Skeletal muscle satellite cell (primary cell): ENCODE measurements around the gene RNU6-7.
A peak's percentile ranks its signal among the peaks of the same experiment; 100 is the strongest.

Source experiments
- H3K27me3 ChIP-seq: 2 replicates; pipeline ENCODE4 v1.7.0; 2013; ENCODE audit warnings: low read length; ENCODE audit not compliant: control insufficient read depth, insufficient read depth
- H3K36me3 ChIP-seq: 2 replicates; pipeline ENCODE4 v1.7.0; 2013; ENCODE audit warnings: mild to moderate bottlenecking, control low read depth, low read length; ENCODE audit not compliant: insufficient read depth
- H3K4me1 ChIP-seq: 2 replicates; pipeline ENCODE4 v1.7.0; 2013; ENCODE audit warnings: low read length; ENCODE audit not compliant: control insufficient read depth, insufficient read depth
- H3K4me2 ChIP-seq: 2 replicates; pipeline ENCODE4 v1.7.0; 2013; ENCODE audit warnings: mild to moderate bottlenecking, low read length
- H3K4me3 ChIP-seq: 2 replicates; pipeline ENCODE4 v1.7.0; 2013; ENCODE audit warnings: low read length
- H3K9ac ChIP-seq: 2 replicates; pipeline ENCODE4 v1.7.0; 2013; ENCODE audit warnings: mild to moderate bottlenecking, low read depth, low read length, moderate library complexity
- H3K9me3 ChIP-seq: replicated peaks from 2 replicates; pipeline ENCODE4 v1.7.0; 2013; ENCODE audit warnings: mild to moderate bottlenecking, control low read depth, low read length

Gene RNU6-7

GRCh38 chr14:32192712-32193373 lies 9.0 kb upstream of the RNU6-7 start:
- Histone ChIP-seq H3K9me3 (no peaks in the 10 kb centered on the region), H3K4me1 (no peaks in the 10 kb centered on the region), H3K9ac (no peak overlapping the region), H3K27me3 (peaks cover 6% of the 10 kb centered on the region), H3K4me3 (no peak overlapping the region), H3K36me3 (no peaks in the 10 kb centered on the region), H3K4me2 (no peak overlapping the region)

- Histone ChIP-seq H3K4me3 (no peak overlapping the region), H3K36me3 (no peaks in the 10 kb centered on the region)
Measured at GRCh38 chr14:32193532-32193931, 8.3 kb upstream of the RNU6-7 start.

GRCh38 chr14:32195636-32196035 lies 6.2 kb upstream of the RNU6-7 start:
- Histone ChIP-seq H3K9ac (no peak overlapping the region), H3K4me3 (no peak overlapping the region), H3K27me3 (peaks cover 6% of the 10 kb centered on the region), H3K9me3 (no peaks in the 10 kb centered on the region), H3K4me2 (no peak overlapping the region), H3K4me1 (peaks cover under 1% of the 10 kb centered on the region), H3K36me3 (no peaks in the 10 kb centered on the region)

More at GRCh38 chr14:32193532-32193931, 8.3 kb upstream of the RNU6-7 start:
- Histone ChIP-seq H3K27me3 (peaks cover 6% of the 10 kb centered on the region), H3K9me3 (no peaks in the 10 kb centered on the region), H3K4me2 (no peak overlapping the region), H3K9ac (no peak overlapping the region), H3K4me1 (no peaks in the 10 kb centered on the region)

GRCh38 chr14:32197919-32198318 lies 3.9 kb upstream of the RNU6-7 start:
- Histone ChIP-seq H3K36me3 (no peaks in the 10 kb centered on the region), H3K4me2 (no peak overlapping the region), H3K4me1 (peaks cover 16% of the 10 kb centered on the region), H3K27me3 (peaks cover 6% of the 10 kb centered on the region), H3K4me3 (no peak overlapping the region), H3K9me3 (no peaks in the 10 kb centered on the region), H3K9ac (no peak overlapping the region)

- Histone ChIP-seq H3K4me2 (peak overlapping the region; percentile 97), H3K9ac (no peak overlapping the region), H3K9me3 (no peaks in the 10 kb centered on the region), H3K36me3 (no peaks in the 10 kb centered on the region), H3K4me1 (peaks cover 22% of the 10 kb centered on the region), H3K27me3 (peaks cover 3% of the 10 kb centered on the region), H3K4me3 (peak overlapping the region; percentile 71)
Measured at GRCh38 chr14:32200368-32201192, 1.3 kb upstream of the RNU6-7 start.

- peak overlapping the region; percentile 63 for H3K9ac ChIP-seq
- no peaks in the 10 kb centered on the region for H3K9me3 ChIP-seq
Measured at GRCh38 chr14:32201193-32201815, 541 bp upstream of the RNU6-7 start.

GRCh38 chr14:32202491-32202997 lies 699 bp downstream of the RNU6-7 start:
- H3K4me2 ChIP-seq, result peak overlapping the region; percentile 97
- peak overlapping the region; percentile 63 for H3K9ac ChIP-seq
- H3K27me3 ChIP-seq, result peaks cover 9% of the 10 kb centered on the region
- no peaks in the 10 kb centered on the region for H3K36me3 ChIP-seq
- peaks cover 22% of the 10 kb centered on the region for H3K4me1 ChIP-seq
- H3K9me3 ChIP-seq, result no peaks in the 10 kb centered on the region
- peak overlapping the region; percentile 71 for H3K4me3 ChIP-seq

More at GRCh38 chr14:32201193-32201815, 541 bp upstream of the RNU6-7 start:
- Histone ChIP-seq H3K4me3 (peak overlapping the region; percentile 71), H3K4me2 (peak overlapping the region; percentile 97), H3K27me3 (no peaks in the 10 kb centered on the region), H3K36me3 (no peaks in the 10 kb centered on the region), H3K4me1 (peaks cover 22% of the 10 kb centered on the region)

GRCh38 chr14:32202998-32203882 lies 1.4 kb downstream of the RNU6-7 start, which contains the start of gene RNU6-8:
Gene RNU6-8, minus strand, starts transcription at chr14:32203269.
- Histone ChIP-seq H3K27me3 (peaks cover 14% of the 10 kb centered on the region), H3K4me2 (peak within 1 kb of the TSS; percentile 97), H3K4me3 (peak within 1 kb of the TSS; percentile 71), H3K9me3 (no peaks in the 10 kb centered on the region), H3K9ac (peak within 1 kb of the TSS; percentile 89), H3K4me1 (peaks cover 22% of the 10 kb centered on the region), H3K36me3 (no peaks in the 10 kb centered on the region)

- peak overlapping the region; percentile 89 for H3K9ac ChIP-seq
- peaks cover 14% of the 10 kb centered on the region for H3K27me3 ChIP-seq
- H3K9me3 ChIP-seq, result no peaks in the 10 kb centered on the region
Measured at GRCh38 chr14:32203928-32204357, 2.1 kb downstream of the RNU6-7 start.

GRCh38 chr14:32205554-32205953 lies 3.7 kb downstream of the RNU6-7 start:
- Histone ChIP-seq H3K4me2 (no peak overlapping the region), H3K9me3 (no peaks in the 10 kb centered on the region), H3K4me3 (no peak overlapping the region), H3K4me1 (peaks cover 22% of the 10 kb centered on the region), H3K27me3 (peaks cover 14% of the 10 kb centered on the region), H3K9ac (no peak overlapping the region), H3K36me3 (no peaks in the 10 kb centered on the region)

More at GRCh38 chr14:32203928-32204357, 2.1 kb downstream of the RNU6-7 start:
- peaks cover 22% of the 10 kb centered on the region for H3K4me1 ChIP-seq
- H3K4me2 ChIP-seq, result peak overlapping the region; percentile 97
- peak overlapping the region; percentile 71 for H3K4me3 ChIP-seq
- no peaks in the 10 kb centered on the region for H3K36me3 ChIP-seq
